NCI-H82 treated with DMSO at 0.1 percent for 48 hours (cell line): Measurements from ENCODE around the gene EIPR1.
A peak's percentile ranks its signal among the peaks of the same experiment; 100 is the strongest.
"Not testable (repeated sequence)": the region's sequence is repeated elsewhere in the genome, so short reads cannot be mapped to it uniquely, and the experiment has no call there.

Source experiments
- DNase-seq: peaks from one replicate; lab custom pipeline; 2025; ENCODE audit not compliant: unreplicated experiment; lab: John Stamatoyannopoulos, UW

Gene EIPR1

DNA sequence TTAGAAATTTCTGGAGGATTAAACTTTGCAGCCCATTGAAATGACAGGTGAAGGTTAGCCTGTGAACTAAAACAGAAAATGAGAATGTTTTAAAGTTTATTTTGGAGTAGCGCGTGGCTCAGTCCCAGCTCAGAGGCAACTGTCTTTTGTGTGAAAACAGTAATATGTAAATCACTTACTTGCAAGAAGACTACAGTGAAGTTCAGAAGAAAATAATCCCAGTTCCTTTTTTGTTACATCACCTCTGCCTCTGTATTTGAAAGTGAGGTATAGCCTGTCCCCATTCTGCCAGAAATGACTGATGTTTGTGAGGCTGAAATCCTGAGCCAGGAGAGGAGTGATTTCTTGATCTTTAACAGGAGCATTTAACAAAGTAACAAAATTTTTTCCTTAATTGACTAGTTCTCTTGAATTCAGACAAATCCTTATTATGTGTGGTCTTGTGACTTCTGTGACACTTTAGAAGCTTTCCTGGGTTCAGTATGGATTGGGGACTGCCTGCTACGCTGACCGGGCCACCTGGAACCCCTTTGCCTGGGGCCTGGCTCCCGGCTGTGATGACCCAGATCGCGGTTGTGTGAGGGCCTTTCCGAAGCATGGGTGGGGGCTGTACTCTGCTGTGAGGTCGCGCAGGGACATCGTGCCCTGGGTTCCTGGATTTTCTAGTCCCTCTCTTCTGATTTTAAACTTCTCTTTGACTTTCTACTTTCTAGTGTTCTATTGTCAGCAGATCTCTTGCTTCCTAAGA is 26.1 kb upstream of the EIPR1 start:
- DNase-seq: no peak

DNA sequence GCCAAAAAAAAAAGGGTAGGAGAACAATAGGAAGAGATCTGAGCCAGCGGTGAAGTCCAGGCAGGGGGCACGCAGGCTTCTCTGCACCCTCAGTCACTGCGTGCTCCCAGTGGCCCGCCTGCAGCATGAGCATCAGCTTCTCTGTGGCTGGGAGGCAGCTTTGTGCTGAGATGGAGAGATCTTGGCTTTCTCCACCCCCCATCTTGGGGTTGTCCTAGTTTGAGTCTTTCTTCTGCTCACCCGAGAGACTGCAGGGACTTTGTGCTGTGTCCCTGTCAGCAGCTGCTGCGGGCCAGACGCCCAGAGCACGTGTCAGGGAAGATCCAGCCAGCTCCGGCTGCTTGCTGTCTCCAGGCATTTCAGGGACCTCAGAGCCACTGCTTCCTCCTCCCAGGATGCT is 22.2 kb upstream of the EIPR1 start:
- DNase-seq: no peak

DNA sequence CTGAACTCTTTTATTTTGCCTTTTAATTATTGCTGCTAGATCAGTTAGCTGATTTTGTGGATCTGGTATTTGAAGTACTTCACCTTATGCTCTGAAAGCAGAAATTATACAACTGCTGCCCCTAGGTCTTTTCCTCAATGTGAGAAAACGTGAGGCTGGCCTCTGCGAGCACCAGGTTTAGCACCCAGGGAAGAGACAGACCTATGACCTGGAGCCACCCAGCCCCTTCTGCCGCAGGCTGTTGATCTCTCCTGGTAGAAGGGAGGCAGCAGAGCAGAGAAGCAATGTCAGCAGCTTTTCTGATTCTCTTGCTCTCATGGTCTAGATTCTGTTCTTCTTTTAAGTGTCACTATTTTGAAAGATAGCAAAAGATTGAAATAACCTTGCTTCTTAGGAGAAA is 21.8 kb upstream of the EIPR1 start:
- no peak for DNase-seq

DNA sequence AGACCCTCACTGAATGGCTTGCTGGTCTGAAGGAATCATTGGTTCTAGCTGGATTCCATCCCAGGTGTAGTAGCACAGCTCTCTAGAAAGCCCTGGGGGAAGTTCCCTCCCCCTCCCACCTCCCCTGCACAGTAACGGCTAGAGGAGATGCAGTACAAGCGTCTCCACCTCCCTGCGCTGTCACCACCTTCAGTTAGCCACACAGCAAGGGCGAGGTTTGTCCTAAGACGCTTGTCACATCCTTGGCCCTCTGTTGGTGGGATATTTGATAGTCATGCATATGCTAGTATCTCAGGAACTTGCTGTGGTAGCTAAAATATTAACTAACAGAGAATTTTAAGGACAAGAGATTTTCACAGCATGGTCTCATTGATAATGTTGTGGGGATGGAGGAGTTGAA is 21.2 kb upstream of the EIPR1 start:
- no peak for DNase-seq

DNA sequence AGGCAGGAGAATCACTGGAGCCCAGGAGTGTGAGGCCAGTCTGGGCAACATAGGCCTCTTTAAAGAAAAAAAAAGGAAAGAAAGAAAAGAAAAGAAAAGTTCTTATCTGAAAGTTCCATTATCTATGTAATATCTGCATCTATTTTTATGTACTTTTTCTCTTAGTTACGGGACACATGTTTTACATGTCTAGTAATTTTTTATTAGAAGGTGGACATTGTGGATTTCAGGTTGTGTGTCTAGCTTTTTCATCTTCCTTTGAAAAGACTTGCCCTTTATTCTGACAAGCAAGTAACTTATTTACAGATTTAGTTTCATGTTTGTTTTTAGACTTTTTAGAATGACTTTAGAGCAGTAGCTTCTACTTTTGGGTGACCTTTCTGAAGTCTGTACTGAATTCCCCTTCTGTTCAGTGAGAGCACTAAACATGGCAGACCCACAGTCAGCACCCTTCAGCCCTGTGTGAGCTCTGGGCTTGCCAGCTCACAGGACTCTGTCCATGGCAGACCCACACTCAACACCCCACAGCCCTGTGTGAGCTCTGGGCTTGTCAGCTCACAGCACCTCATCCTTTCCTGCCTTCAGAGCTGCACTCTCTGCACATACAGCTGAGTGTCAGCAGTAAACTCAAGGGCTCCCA is 19.4 kb upstream of the EIPR1 start:
- DNase-seq: no peak

DNA sequence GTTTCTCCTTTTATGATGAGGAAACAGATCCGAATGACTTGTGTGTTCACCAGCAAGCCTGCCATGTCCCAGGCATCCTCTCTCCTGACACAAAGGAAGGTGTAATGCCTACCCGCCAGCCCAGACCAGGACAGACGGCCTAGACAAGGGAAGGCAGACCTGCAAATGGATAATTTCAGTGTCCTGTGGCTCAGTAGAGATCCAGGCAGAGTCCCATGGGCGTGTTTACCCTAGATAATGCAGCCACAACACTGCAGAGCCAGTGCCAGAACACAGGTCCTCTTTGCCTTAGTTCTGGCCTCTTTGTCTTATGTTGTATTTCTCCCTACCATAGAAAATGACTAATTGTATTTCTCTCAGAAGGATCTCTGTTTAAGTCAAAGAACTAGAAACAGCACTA is 14.6 kb upstream of the EIPR1 start:
- no peak for DNase-seq

DNA sequence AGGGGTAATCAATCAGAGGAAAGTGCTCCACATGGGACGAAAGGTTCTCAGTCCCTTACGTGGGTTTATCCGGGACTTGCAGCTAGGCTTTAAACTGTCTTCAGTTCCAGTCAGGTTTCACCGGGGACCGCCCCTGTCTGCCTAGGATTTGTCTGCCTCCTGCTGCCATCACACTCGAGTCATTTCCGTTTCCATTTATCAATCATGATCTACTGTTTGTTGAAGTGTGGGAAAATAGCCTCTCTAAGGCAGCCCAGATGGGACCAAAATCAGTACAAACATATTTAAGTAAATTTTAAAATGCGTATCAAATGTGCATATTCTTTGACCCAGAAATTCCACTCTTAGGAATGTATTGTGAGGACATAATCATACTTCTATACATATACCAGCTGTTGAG is 12.4 kb upstream of the EIPR1 start:
- DNase-seq: no peak

DNA sequence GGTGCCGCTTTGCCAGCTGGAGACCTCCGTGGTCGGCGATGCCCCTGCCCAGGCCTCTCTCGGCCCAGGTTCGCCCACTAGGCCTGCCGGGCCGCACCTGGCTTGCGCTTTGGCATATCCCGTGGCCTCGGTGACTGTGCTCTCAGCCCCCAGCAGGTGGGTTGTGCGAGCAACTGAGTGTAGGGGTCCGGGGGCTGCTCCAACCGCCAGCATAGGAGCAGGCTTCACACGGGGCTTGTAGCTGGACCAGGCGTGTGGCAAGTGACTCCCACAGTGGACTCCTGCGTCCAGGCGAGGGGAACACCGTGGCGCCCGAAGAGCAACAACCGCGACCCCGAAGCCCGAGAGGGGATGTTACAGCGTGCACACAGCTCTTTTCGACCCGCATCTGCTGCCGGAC is 11.6 kb upstream of the EIPR1 start:
- no peak for DNase-seq

DNA sequence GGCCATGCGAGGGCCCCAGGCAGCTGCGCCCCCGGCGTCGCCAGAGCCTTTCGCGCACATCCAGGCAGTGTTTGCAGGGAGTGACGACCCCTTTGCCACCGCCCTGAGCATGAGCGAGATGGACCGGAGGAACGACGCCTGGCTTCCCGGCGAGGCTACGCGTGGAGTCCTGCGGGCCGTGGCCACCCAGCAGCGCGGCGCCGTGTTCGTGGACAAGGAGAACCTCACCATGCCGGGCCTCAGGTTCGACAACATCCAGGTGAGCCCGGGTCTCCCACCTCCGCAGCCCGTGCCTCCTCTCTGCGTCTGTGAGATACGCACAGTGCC is 10.8 kb upstream of the EIPR1 start:
- no peak for DNase-seq

DNA sequence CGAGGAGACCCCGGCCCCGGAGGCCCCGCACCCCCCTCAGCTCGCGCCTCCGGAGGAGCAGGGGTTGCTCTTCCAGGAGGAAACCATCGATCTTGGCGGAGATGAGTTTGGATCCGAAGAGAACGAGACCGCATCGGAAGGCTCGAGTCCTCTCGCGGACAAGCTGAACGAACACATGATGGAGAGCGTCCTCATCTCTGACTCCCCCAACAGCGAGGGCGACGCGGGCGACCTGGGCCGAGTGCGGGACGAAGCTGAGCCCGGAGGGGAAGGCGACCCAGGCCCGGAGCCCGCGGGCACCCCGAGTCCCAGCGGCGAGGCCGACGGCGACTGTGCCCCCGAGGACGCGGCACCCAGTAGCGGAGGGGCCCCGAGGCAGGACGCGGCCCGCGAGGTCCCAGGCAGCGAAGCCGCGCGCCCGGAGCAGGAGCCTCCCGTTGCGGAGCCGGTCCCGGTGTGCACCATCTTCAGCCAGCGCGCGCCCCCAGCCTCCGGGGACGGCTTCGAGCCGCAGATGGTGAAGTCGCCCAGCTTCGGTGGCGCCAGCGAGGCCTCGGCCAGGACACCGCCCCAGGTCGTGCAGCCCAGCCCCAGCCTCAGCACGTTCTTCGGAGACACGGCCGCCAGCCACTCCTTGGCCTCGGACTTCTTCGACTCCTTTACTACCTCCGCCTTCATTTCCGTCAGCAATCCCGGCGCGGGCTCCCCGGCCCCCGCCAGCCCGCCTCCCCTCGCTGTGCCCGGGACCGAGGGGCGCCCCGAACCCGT is 10.2 kb upstream of the EIPR1 start:
- no peak for DNase-seq

DNA sequence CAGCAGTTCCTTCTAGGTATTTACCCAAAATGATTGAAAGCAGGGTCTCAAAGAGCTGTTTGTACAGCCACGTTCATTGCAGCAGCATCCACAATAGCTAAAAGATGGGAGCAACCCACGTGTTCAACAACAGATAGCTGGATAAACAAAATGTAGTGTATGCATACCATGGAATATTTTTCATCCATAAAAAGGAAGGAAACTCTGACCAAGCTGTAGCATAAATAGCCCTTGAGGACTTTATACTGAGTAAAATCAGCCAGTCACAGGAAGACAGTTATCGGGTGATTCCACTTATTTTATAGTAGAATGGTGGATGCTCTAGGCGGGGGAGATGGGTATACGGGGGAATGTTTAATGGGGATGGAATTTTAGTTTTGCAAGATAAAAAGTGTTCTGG is 9.4 kb upstream of the EIPR1 start:
- DNase-seq: no peak

DNA sequence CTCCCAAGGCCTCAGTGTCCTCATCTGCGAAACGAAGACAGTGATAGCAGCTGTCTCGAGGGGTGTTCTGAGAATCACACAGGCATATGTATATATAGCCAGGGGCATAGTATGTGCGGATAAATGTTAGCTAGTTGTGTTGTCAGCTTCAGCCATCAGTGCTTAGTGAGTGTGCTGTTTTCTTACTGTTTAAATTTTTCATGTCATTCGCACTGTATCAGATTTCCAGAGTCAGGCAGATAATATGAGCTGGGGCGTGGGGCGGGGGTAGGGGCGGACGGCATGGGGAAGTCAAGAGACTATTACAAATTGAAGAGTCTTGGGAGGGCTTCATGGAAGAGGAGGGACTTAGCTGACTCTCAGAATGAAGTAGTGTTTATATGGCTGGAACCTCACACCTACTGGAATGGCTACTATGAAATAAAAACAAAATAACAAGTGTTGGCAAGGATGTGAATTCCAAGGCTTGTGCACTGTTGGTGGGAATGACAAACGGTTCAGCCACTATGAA is 8.9 kb upstream of the EIPR1 start:
- no peak for DNase-seq

DNA sequence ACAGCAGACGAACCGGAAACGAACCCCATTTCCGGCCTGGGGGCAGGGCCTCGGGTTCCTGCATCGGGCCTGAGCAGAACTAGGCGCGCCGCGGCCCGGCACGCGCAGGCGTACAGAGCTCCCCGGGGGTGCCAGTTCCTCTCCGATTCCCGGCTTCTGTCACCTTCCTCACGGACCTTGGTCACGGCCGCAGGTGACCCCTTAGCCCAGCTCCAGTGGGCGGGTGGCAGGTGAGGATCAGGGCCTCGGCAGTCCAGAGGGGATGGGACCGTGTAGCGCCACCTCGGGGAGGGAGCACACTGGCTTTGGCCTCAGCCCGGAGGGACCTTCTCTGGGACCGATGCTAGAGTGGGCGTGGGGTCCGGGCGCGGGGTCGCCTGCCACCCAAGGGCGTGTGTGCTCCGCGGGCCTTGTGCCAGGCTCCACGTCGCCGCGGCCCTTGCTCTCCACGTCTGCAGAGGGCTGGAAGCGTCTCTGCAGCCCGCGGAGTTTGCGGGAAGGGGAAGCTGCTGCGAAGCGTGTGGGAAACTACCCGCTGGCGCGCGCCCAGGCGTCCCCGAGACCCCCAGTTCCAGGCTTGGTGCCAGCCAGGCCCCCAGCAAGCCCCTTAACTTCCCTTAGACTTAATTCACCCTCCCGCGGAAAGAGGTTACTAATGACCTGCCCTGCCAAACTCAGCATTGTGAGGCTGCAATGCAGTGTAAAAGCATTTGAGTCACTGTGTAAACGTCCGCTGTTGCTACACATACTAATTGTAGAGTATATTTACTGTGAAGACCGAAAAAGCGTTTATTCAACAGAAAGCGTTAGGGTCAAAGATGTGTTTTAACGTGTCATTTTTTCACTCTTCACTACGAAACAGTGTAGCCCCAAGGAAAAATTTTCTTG is 2.3 kb upstream of the EIPR1 start, which contains the start of gene TRAPPC12:
TRAPPC12 (plus strand) TSS at position 48 of the 888 bp plus-strand sequence. CDS start 7,930 bp downstream, outside the sequence.
- DNase-seq: peak; percentile 84

DNA sequence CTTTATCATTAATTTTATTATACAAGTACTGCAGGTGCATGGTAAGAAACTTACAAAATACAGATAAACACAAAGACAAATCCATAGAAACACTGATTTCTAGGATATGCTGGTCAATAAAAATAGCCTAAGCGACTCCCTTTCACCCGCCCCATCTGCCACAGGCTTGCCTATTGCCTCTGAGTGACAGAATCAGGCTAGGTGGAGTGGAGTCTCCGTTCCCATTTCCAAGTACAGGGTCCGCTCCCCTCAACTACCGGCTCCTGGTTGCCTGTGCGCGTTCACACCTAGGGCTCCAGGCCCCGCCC is 1.7 kb upstream of the EIPR1 start:
- no peak for DNase-seq

DNA sequence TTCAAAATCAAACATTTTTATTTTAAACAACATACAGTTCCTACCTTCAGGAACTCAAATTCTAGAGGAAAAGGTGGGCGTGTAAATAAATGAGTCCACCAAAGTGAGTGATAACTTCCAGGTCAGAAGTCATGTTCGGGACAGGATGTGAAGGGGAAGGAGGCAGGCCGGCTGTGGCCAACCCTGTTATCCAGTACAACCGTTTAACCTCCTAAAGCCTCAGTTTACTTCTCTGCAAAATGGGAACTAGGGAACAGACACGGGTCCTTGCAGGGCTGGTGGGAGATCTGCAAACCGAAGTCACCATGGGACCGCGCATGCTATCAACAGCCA is 373 bp downstream of the EIPR1 start:
- no peak for DNase-seq

DNA sequence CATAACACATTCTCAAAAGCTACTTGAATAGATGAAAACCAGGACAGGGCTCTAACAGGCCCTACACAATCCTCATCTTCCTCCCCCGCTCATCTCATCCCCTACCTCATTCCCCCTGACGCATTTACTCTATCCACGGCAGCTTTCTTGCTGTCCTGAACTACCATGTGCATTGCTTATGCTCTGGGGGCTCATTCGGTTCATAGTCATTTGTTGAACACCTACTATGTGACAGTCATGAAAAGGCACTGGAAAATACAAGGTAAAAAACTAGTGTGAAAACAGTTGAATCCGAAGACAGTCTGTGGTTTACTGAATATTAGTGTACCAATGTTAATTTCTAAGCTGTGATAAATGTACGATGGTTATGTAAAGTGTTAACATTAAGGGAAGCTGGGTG is 797 bp downstream of the EIPR1 start:
- no peak for DNase-seq

DNA sequence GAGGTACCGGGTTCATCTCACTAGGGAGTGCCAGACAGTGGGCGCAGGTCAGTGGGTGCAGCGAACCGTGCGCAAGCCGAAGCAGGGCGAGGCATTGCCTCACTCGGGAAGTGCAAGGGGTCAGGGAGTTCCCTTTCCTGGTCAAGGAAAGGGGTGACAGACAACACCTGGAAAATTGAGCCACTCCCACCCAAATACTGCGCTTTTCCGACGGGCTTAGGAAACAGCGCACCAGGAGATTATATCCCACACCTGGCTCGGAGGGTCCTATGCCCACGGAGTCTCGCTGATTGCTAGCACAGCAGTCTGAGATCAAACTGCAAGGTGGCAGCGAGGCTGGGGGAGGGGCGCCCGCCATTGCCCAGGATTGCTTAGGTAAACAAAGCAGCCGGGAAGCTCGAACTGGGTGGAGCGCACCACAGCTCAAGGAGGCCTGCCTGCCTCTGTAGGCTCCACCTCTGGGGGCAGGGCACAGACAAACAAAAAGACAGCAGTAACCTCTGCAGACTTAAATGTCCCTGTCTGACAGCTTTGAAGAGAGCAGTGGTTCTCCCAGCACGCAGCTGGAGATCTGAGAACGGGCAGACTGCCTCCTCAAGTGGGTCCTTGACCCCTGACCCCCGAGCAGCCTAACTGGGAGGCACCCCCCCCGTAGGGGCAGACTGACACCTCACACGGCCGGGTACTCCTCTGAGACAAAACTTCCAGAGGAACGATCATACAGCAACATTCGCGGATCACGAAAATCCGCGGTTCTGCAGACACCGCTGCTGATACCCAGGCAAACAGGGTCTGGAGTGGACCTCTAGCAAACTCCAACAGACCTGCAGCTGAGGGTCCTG is 8.1 kb downstream of the EIPR1 start:
- DNase-seq: not testable (repeated sequence)

DNA sequence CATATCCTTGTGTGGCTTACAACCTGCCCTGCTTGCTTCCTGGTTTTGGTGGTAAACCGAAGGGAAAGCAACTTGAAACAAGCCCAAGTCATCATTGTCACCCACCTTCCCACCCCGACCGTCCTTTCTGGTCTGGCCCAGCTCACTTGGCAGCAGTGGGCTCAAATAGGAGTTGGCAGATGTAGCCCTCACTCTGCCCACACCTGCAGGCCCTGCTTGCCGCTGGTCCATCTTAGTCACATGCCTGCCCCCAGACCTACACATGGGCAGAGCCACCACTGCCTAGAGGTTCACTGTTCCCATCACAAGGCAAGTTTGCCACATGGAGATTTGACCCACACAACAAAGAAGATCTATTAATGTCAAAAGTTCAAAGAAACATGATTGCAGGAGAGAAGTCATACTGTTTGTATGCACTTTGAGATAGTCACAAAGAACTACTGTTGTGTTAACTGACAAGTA is 9.3 kb downstream of the EIPR1 start:
- DNase-seq: no peak

DNA sequence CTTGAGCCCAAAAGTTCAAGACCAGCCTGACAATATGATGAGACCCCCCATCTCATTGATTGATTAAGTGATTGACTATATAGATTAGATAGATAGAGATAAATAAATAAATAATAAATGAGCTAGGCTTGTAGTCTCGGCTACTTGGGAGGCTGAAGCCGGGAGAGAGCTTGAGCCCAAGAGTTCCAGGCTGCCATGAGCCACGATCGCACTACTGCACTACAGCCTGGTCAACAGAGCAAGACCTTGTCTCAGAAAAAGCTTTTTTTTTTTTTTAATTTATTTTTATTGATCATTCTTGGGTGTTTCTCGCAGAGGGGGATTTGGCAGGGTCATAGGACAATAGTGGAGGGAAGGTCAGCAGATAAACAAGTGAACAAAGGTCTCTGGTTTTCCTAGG is 12.4 kb downstream of the EIPR1 start:
- DNase-seq: no peak
